Testis (tissue), 3 donors: Measurements from ENCODE around the gene ZC3H4. TPM values are rescaled to one million over a fixed set of nuclear protein-coding genes. Genes with fewer than 3 reads are reported as not detected.
A peak's percentile ranks its signal among the peaks of the same experiment; 100 is the strongest.

Experiments used
- DNase-seq: peaks from one replicate; pipeline ENCODE4 v3.0.0-alpha.2; 2019
- H3K27ac ChIP-seq, 2 donors: fragments of 200-600 bp; sonication (generic); one replicate each; pipeline ENCODE4 v1.5.1; 2019
- H3K27me3 ChIP-seq: fragments of 200-600 bp; sonication (generic); one replicate; pipeline ENCODE4 v1.5.1; 2019
- H3K36me3 ChIP-seq: fragments of 200-600 bp; sonication (generic); one replicate; pipeline ENCODE4 v1.5.1; 2017; ENCODE audit warnings: low read depth; ENCODE audit errors: missing control alignments
- H3K4me1 ChIP-seq: fragments of 200-600 bp; sonication (generic); one replicate; pipeline ENCODE4 v1.5.1; 2019
- H3K4me3 ChIP-seq, 2 donors: fragments of 200-600 bp; sonication (generic); one replicate each; pipeline ENCODE4 v1.5.1; 2017 to 2019
- H3K9me3 ChIP-seq: fragments of 200-600 bp; sonication (generic); one replicate; pipeline ENCODE4 v1.5.1; 2017
- CTCF ChIP-seq, 3 experiments: fragments of 450-650 bp in 2 of 3; fragments of 200-600 bp in 1 of 3; sonication (generic) in 1 of 3; IDR thresholded peaks; one replicate each; pipeline ENCODE4 v1.5.1; 2016 to 2019; ENCODE audit warnings: antibody characterized with exemption in 3 of 3, mild to moderate bottlenecking in 2 of 3, moderate library complexity in 1 of 3
- POLR2A ChIP-seq: fragments of 450-650 bp; IDR thresholded peaks from one replicate; pipeline ENCODE4 v1.6.1; 2017; ENCODE audit warnings: antibody characterized with exemption, mild to moderate bottlenecking, moderate library complexity
- WGBS, 2 donors: methylation state at CpG; one replicate each; pipeline ENCODE4 v1.1.5; 2018; 5-methylcytosine and 5-hydroxymethylcytosine counted together
- intact Hi-C: fragments of 100-400 bp; cut with DNase I; formaldehyde crosslinking; loops from one replicate; pipeline ENCODE4 v1.15.1; 2023; ENCODE audit warnings: low total_unique reads
- polyA plus RNA-seq: library from polyadenylated mRNA; stranded (reverse); fragments of 350-450 nt; fragmentation: Illumina TruSeq; extraction: RNeasy Lipid Tissue Mini Kit (QIAGEN cat#74804); gene quantifications from one replicate; pipeline ENCODE4 v1.2.3, GENCODE V29; 2014; ENCODE audit warnings: low read depth, low replicate concordance; ENCODE audit not compliant: insufficient read depth
- total RNA-seq, 2 donors: library from RNA; depleted of rRNA; stranded (reverse); fragments of >200 nt; gene quantifications; one replicate each; pipeline ENCODE4 v1.2.3, GENCODE V29; 2016

The ZC3H4 gene
- total and polyA plus RNA-seq, 3 donors from 2014 or later: 25.4 to 47.3 (median 45.2) TPM

GRCh38 chr19:47049307-47049700, 64.3 kb downstream of the ZC3H4 start:
- intact Hi-C loops: no loop called here
- H3K36me3 ChIP-seq: no peaks in the 10 kb centered on the region
- no peaks in the 10 kb centered on the region for H3K4me1 ChIP-seq
- no peak for DNase-seq
- no peaks in the 10 kb centered on the region for H3K27me3 ChIP-seq
- TF ChIP-seq CTCF (IDR thresholded peaks at IDR 0.05): no peak
- no peak for TF ChIP-seq POLR2A
- peak overlapping the region; percentile 72 to 87 for H3K4me3 ChIP-seq
- H3K27ac ChIP-seq: no peak overlapping the region
- H3K9me3 ChIP-seq: no peaks in the 10 kb centered on the region
- 40 to 41% methylated on average over 9 of the region's 9 CpGs for WGBS, 2 donors

GRCh38 chr19:47047763-47048405, 65.7 kb downstream of the ZC3H4 start:
- intact Hi-C loops: no loop called here
- TF ChIP-seq CTCF (IDR thresholded peaks at IDR 0.05): no peak
- WGBS, 2 donors: 2% methylated on average over 27 to 32 of the region's 42 CpGs
- H3K36me3 ChIP-seq: no peaks in the 10 kb centered on the region
- H3K4me3 ChIP-seq: peak overlapping the region; percentile 72 to 87
- peak overlapping the region in 1 of 2 donors; percentile 64 for H3K27ac ChIP-seq
- no peaks in the 10 kb centered on the region for H3K27me3 ChIP-seq
- H3K4me1 ChIP-seq: no peaks in the 10 kb centered on the region
- H3K9me3 ChIP-seq: no peaks in the 10 kb centered on the region
- DNase-seq: peak; percentile 95

GRCh38 chr19:47047272-47047762, 66.3 kb downstream of the ZC3H4 start:
- peak overlapping the region; percentile 72 to 87 for H3K4me3 ChIP-seq
- WGBS, 2 donors: 53 to 76% methylated on average over 13 of the region's 13 CpGs
- H3K4me1 ChIP-seq: no peaks in the 10 kb centered on the region
- H3K27me3 ChIP-seq: no peaks in the 10 kb centered on the region
- no peak overlapping the region for H3K27ac ChIP-seq
- H3K36me3 ChIP-seq: no peaks in the 10 kb centered on the region
- intact Hi-C loops: no loop called here
- TF ChIP-seq POLR2A: no peak
- TF ChIP-seq CTCF (IDR thresholded peaks at IDR 0.05): no peak
- H3K9me3 ChIP-seq: no peaks in the 10 kb centered on the region
- DNase-seq: no peak

GRCh38 chr19:47045867-47046470, 67.6 kb downstream of the ZC3H4 start:
- Histone ChIP-seq H3K36me3 (no peaks in the 10 kb centered on the region), H3K27ac (no peak overlapping the region), H3K9me3 (no peaks in the 10 kb centered on the region), H3K4me3 (peak overlapping the region; percentile 4 to 24), H3K27me3 (no peaks in the 10 kb centered on the region), H3K4me1 (no peaks in the 10 kb centered on the region)
- TF ChIP-seq CTCF (IDR thresholded peaks at IDR 0.05): no peak
- TF ChIP-seq POLR2A: no peak
- DNase-seq: no peak
- intact Hi-C loops: no loop called here
- 69 to 81% methylated on average over 16 to 41 of the region's 45 CpGs for WGBS, 2 donors
